ENCODE data around the gene FBXO38. TPM values are rescaled to one million over a fixed set of nuclear protein-coding genes. Genes with fewer than 3 reads are reported as not detected.

Gene FBXO38
- total and polyA plus RNA-seq, 9 of the 15 experiments (the other 6 are each of a cell fraction or from before 2014, with no cell fraction given): 7.4 to 39.4 (median 29.3) TPM

GRCh38 chr5:148492351-148492750 lies 108.6 kb downstream of the FBXO38 start:
- no peak overlapping the region for H3K4me3 ChIP-seq
- ATAC-seq (no peak), FAIRE-seq (no peak), DNase-seq (ENCODE audit: extremely low read depth in 1 of 4, low spot score in 3 of 4) (no peak)
- TF ChIP-seq ZNF354B (CRISPR knock-in tag; IDR thresholded peaks at IDR 0.05) (no peak), KAT8 (IDR thresholded peaks at IDR 0.05; ENCODE audit: low read depth) (no peak), HDGF (IDR thresholded peaks at IDR 0.05) (no peak), SMARCC2 (IDR thresholded peaks at IDR 0.05; ENCODE audit: low read depth) (no peak), RBM22 (IDR thresholded peaks at IDR 0.05; ENCODE audit: low read depth, low read length, poor library complexity, severe bottlenecking) (no peak), THRB (CRISPR knock-in tag; conservative IDR thresholded peaks at IDR 0.05) (no peak), PHB (CRISPR knock-in tag; IDR thresholded peaks at IDR 0.05) (no peak), C11orf30 (IDR thresholded peaks at IDR 0.05; ENCODE audit: low read depth) (no peak), THAP12 (CRISPR knock-in tag; IDR thresholded peaks at IDR 0.05) (no peak), KLF6 (CRISPR knock-in tag; IDR thresholded peaks at IDR 0.05; ENCODE audit: borderline replicate concordance) (no peak), NCOA4 (IDR thresholded peaks at IDR 0.05; ENCODE audit: partially characterized antibody) (no peak), GATA2 (CRISPR knock-in tag; IDR thresholded peaks at IDR 0.05) (no peak), CEBPG (CRISPR knock-in tag; IDR thresholded peaks at IDR 0.05) (no peak), CEBPG (tag; conservative IDR thresholded peaks at IDR 0.05 in 1 of 2, IDR thresholded peaks at IDR 0.05 in 1 of 2) (no peak)
- H3K4me1 ChIP-seq (replicated peaks in 1 of 2; ENCODE audit: control insufficient read depth in 2 of 2, insufficient read depth in 2 of 2, low read length in 2 of 2): peaks cover 0 to 12% of the 10 kb centered on the region in 2 experiments; a peak in 4 of 5 replicates
- no peak overlapping the region for H2AFZ ChIP-seq (ENCODE audit: low read depth, low read length)
- H3K79me2 ChIP-seq (ENCODE audit: control insufficient read depth, insufficient read depth, low read length): no peaks in the 10 kb centered on the region
- H3K27me3 ChIP-seq (ENCODE audit: control insufficient read depth in 2 of 2, insufficient read depth in 2 of 2, low read length in 2 of 2): no peaks in the 10 kb centered on the region; a peak in 1 of 5 replicates
- in situ Hi-C loops (cut with MboI) (no loop called here), intact Hi-C loops (cut with micrococcal nuclease) (no loop called here)
- no peaks in the 10 kb centered on the region for H3K9me1 ChIP-seq (ENCODE audit: control insufficient read depth, insufficient read depth, low read length)
- H3K9ac ChIP-seq (ENCODE audit: insufficient read depth in 1 of 2, low read depth in 2 of 2, low read length in 2 of 2): no peak overlapping the region
- WGBS (ENCODE audit: insufficient coverage, low coverage, missing lambda C conversion rate): 13% methylated on average over 1 of the region's 1 CpG
- H3K9me3 ChIP-seq (replicated peaks; ENCODE audit: control insufficient read depth, insufficient read depth, low read depth, low read length): no peaks in the 10 kb centered on the region
- CTCF ChIA-PET (ENCODE audit: low intra/inter-chr PET ratio): no interaction called here
- H3K36me3 ChIP-seq (ENCODE audit: control insufficient read depth, insufficient read depth, low read length): no peaks in the 10 kb centered on the region
- no peak overlapping the region for H3K27ac ChIP-seq (ENCODE audit: extremely low read depth, low read depth, low read length)
- no peaks in the 10 kb centered on the region; the same call in 1 of the 2 replicates for H4K20me1 ChIP-seq (replicated peaks; ENCODE audit: control insufficient read depth, insufficient read depth, low read length)
- no peak overlapping the region for H3K4me2 ChIP-seq (ENCODE audit: insufficient read depth, low read length)
- POLR2A ChIA-PET: no interaction called here
- BruUV-seq (replicated peaks): no TSS peak

Measured in K562 (cell line).